GM12873 (cell line): ENCODE results near the gene TNFSF12.

Experiments
- TF ChIP-seq, protein P1 (sequence below): IDR thresholded peaks from 2 replicates; pipeline ENCODE4 v1.5.1; 2012; ENCODE audit warnings: low read depth, mild to moderate bottlenecking, moderate library complexity, low read length, control low read depth; ENCODE audit not compliant: insufficient read depth; ENCODE audit errors: missing control alignments

TNFSF12 gene

DNA sequence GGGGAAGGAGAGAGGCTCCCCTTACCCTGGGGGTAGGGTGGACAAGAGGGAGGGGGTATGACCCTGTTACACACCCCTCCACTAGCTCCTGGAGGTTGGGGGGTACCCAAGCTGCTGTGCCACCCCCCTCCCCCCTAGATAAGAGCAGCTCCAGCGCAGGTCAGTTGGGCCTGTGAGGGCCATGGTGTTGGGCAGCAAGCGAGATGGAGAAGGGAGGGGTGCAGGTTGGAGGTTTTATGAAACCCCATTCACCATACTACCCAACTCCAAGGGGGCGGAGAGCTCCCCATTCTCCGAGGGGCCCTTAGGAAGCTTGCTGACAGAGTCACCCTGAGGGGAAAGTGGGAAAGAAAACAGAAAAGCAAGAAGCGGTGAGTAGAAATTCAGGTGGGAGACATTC lies 42.7 kb downstream of the TNFSF12 start:
- TF ChIP-seq, protein P1, sequence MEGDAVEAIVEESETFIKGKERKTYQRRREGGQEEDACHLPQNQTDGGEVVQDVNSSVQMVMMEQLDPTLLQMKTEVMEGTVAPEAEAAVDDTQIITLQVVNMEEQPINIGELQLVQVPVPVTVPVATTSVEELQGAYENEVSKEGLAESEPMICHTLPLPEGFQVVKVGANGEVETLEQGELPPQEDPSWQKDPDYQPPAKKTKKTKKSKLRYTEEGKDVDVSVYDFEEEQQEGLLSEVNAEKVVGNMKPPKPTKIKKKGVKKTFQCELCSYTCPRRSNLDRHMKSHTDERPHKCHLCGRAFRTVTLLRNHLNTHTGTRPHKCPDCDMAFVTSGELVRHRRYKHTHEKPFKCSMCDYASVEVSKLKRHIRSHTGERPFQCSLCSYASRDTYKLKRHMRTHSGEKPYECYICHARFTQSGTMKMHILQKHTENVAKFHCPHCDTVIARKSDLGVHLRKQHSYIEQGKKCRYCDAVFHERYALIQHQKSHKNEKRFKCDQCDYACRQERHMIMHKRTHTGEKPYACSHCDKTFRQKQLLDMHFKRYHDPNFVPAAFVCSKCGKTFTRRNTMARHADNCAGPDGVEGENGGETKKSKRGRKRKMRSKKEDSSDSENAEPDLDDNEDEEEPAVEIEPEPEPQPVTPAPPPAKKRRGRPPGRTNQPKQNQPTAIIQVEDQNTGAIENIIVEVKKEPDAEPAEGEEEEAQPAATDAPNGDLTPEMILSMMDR, result no peak

GRCh38 chr17:7592422-7593021 lies 43.7 kb downstream of the TNFSF12 start:
- TF ChIP-seq, protein P1, result no peak

GRCh38 chr17:7593296-7593695 lies 44.4 kb downstream of the TNFSF12 start:
- TF ChIP-seq, protein P1, result no peak

DNA sequence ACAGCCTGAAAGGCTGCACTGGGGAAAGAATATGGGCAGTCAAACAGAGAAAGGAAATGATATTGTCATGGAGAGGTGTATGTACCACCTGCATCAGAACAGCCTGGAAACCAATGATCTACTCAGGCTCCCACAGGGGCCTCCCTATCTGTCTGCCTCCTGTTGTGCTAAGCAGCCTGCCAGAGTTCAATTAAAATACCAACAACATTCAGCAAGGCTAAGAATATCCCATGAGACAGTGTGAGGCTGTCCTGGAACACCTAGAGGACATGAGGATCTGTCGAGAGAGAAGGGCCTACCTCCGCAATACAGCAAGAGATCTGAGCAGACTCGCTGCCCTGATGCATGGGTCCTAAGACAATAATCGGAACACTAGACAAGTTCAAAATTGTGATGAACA lies 57.4 kb downstream of the TNFSF12 start:
- TF ChIP-seq, protein P1, result no peak
